GM23338 (cell line): ENCODE results near the gene TSPAN3. TPM values are rescaled to one million over a fixed set of nuclear protein-coding genes. Genes with fewer than 3 reads are reported as not detected.

Source experiments
- ATAC-seq: fragments of 200-7000 bp; cut with Tn5 transposase; 3 replicates; pipeline ENCODE4 v1.9.1; 2020
- DNase-seq: peaks from one replicate; pipeline ENCODE4 v3.0.0-alpha.2; 2015; ENCODE audit warnings: low spot score
- H2AFZ ChIP-seq: fragments of 200-600 bp; sonication (generic); 2 replicates; pipeline ENCODE4 v1.8.0; 2016; ENCODE audit warnings: antibody characterized with exemption, mild to moderate bottlenecking, moderate library complexity
- H3F3A ChIP-seq: fragments of 200-600 bp; sonication (generic); replicated peaks from 2 replicates; pipeline ENCODE4 v1.8.0; 2017; ENCODE audit warnings: antibody characterized with exemption, mixed run types, low read depth
- H3K27ac ChIP-seq: fragments of 200-600 bp; sonication (generic); 2 replicates; pipeline ENCODE4 v1.6.1; 2016; ENCODE audit warnings: low read depth
- H3K27me3 ChIP-seq: fragments of 200-600 bp; sonication (generic); 2 replicates; pipeline ENCODE4 v1.8.0; 2016; ENCODE audit warnings: mild to moderate bottlenecking, mixed run types, moderate library complexity; ENCODE audit not compliant: insufficient read depth
- H3K36me3 ChIP-seq: fragments of 200-600 bp; sonication (generic); 2 replicates; pipeline ENCODE4 v1.8.0; 2016; ENCODE audit warnings: mild to moderate bottlenecking; ENCODE audit not compliant: insufficient read depth
- H3K4me1 ChIP-seq: fragments of 200-600 bp; sonication (generic); 2 replicates; pipeline ENCODE4 v1.8.0; 2016; ENCODE audit warnings: mild to moderate bottlenecking, moderate library complexity; ENCODE audit not compliant: insufficient read depth
- H3K4me2 ChIP-seq: fragments of 200-600 bp; sonication (generic); 2 replicates; pipeline ENCODE4 v1.7.1; 2017; ENCODE audit warnings: mixed run types
- H3K4me3 ChIP-seq: fragments of 200-600 bp; sonication (generic); 2 replicates; pipeline ENCODE4 v1.6.1; 2016; ENCODE audit warnings: mixed run types
- H3K79me2 ChIP-seq: fragments of 200-600 bp; sonication (generic); replicated peaks from 2 replicates; pipeline ENCODE4 v1.8.0; 2017; ENCODE audit warnings: mild to moderate bottlenecking; ENCODE audit not compliant: insufficient read depth
- H3K9me2 ChIP-seq: fragments of 200-600 bp; sonication (generic); 2 replicates; pipeline ENCODE4 v1.8.0; 2017; ENCODE audit not compliant: insufficient read depth
- H4K20me1 ChIP-seq: fragments of 200-600 bp; sonication (generic); replicated peaks from 2 replicates; pipeline ENCODE4 v1.8.0; 2017; ENCODE audit warnings: mild to moderate bottlenecking; ENCODE audit not compliant: insufficient read depth
- H3K27ac Mint-ChIP-seq: 2 replicates; pipeline ENCODE4 v1.8.0; 2020; ENCODE audit warnings: inconsistent platforms, mild to moderate bottlenecking, moderate library complexity, mixed read lengths
- H3K27me3 Mint-ChIP-seq: 3 replicates; pipeline ENCODE4 v1.8.0; 2022; ENCODE audit warnings: low read depth, mild to moderate bottlenecking, moderate library complexity, mixed read lengths, inconsistent platforms; ENCODE audit not compliant: insufficient read depth, poor library complexity
- H3K36me3 Mint-ChIP-seq: 3 replicates; pipeline ENCODE4 v1.8.0; 2021; ENCODE audit warnings: low read depth, mild to moderate bottlenecking, inconsistent platforms, moderate library complexity, mixed read lengths
- H3K4me1 Mint-ChIP-seq: 3 replicates; pipeline ENCODE4 v1.8.0; 2020; ENCODE audit warnings: mild to moderate bottlenecking, inconsistent platforms, mixed read lengths
- H3K4me3 Mint-ChIP-seq: 3 replicates; pipeline ENCODE4 v1.8.0; 2021; ENCODE audit warnings: moderate library complexity, mild to moderate bottlenecking, inconsistent platforms, mixed read lengths
- H3K9me3 Mint-ChIP-seq: 3 replicates; pipeline ENCODE4 v1.8.0; 2020; ENCODE audit warnings: moderate library complexity, mild to moderate bottlenecking, inconsistent platforms, mixed read lengths
- CREB1 ChIP-seq: fragments of 250-450 bp; sonication (Bioruptor Pico); IDR thresholded peaks from 2 replicates; pipeline ENCODE4 v1.5.0; 2020; ENCODE audit warnings: low read depth, mild to moderate bottlenecking, moderate library complexity
- EZH2 ChIP-seq: fragments of 200-600 bp; sonication (generic); IDR thresholded peaks from one replicate; pipeline ENCODE4 v1.8.0; 2017; ENCODE audit warnings: antibody characterized with exemption, mild to moderate bottlenecking, low read depth; ENCODE audit not compliant: unreplicated experiment
- EZH2phosphoT487 ChIP-seq: fragments of 200-600 bp; sonication (generic); IDR thresholded peaks from one replicate; pipeline ENCODE4 v1.8.1; 2018; ENCODE audit warnings: antibody characterized with exemption; ENCODE audit not compliant: unreplicated experiment
- JUNB ChIP-seq: IDR thresholded peaks from one replicate; pipeline ENCODE4 v1.6.1; 2016; ENCODE audit warnings: antibody characterized with exemption; ENCODE audit not compliant: unreplicated experiment
- NANOG ChIP-seq: IDR thresholded peaks from 2 replicates; pipeline ENCODE4 v1.6.1; 2016; ENCODE audit warnings: antibody characterized with exemption, borderline replicate concordance
- POLR2AphosphoS5 ChIP-seq: IDR thresholded peaks from 2 replicates; pipeline ENCODE4 v1.6.1; 2016; ENCODE audit warnings: antibody characterized with exemption, low read depth
- STAT1 ChIP-seq: IDR thresholded peaks from one replicate; pipeline ENCODE4 v1.6.1; 2016; ENCODE audit warnings: antibody characterized with exemption; ENCODE audit not compliant: unreplicated experiment
- ZNF462 ChIP-seq: fragments of 250-450 bp; sonication (Bioruptor Pico); IDR thresholded peaks from 2 replicates; pipeline ENCODE4 v1.5.0; 2020; ENCODE audit warnings: mild to moderate bottlenecking, moderate library complexity
- polyA plus RNA-seq: library from polyadenylated mRNA; unstranded; fragments of >200 nt; fragmentation: Nextera tagmentation; extraction: Ambion mirVana; gene quantifications from 2 replicates; pipeline ENCODE4 v1.2.1, GENCODE V29; 2016
- total RNA-seq: library from RNA; depleted of rRNA; stranded (reverse); fragments of >200 nt; shearing (Covaris generic); gene quantifications from 2 replicates; pipeline ENCODE4 v1.2.3, GENCODE V29; 2014
- TF ChIP-seq, protein P1 (sequence below): IDR thresholded peaks from 2 replicates; pipeline ENCODE4 v1.6.1; 2016; ENCODE audit warnings: antibody characterized with exemption

TSPAN3 gene
- total and polyA plus RNA-seq, 2 experiments from 2014 or later: 72.5 to 159 TPM

DNA sequence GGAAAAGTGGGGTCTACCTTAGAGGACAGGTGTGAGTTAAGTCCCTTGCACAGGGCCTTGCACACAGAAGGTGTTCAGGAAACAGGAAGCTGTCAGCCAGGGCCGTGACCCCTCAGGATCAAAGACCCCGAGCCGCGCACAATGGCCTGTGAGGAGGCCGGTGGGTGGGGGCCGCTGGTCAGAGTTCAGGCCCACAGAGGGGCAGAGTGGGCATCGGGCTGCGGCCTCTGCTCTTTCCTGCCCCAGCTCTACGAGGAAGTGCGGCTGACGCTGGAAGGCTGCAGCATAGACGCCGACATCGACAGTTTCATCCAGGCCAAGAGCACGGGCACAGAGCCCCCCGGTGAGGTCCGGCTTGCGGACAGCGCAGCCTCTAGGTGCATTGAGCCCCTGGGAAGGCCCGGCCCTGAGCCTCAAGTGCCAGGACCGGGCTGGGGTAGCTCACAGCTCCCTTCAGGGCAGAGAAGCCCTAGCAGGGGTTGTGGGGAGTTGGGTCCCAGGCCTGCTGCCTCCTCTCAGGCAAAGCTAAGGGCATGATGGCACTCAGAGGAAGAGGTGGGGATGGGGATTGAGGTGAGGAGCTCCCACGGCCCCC, 38.8 kb downstream of the TSPAN3 start (continued):
- no peak for TF ChIP-seq ZNF462 (CRISPR knock-in tag)
- TF ChIP-seq CREB1: no peak
- no peak for TF ChIP-seq NANOG
- no peak for TF ChIP-seq POLR2AphosphoS5
- TF ChIP-seq, protein P1, sequence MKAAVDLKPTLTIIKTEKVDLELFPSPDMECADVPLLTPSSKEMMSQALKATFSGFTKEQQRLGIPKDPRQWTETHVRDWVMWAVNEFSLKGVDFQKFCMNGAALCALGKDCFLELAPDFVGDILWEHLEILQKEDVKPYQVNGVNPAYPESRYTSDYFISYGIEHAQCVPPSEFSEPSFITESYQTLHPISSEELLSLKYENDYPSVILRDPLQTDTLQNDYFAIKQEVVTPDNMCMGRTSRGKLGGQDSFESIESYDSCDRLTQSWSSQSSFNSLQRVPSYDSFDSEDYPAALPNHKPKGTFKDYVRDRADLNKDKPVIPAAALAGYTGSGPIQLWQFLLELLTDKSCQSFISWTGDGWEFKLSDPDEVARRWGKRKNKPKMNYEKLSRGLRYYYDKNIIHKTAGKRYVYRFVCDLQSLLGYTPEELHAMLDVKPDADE: no peak

DNA sequence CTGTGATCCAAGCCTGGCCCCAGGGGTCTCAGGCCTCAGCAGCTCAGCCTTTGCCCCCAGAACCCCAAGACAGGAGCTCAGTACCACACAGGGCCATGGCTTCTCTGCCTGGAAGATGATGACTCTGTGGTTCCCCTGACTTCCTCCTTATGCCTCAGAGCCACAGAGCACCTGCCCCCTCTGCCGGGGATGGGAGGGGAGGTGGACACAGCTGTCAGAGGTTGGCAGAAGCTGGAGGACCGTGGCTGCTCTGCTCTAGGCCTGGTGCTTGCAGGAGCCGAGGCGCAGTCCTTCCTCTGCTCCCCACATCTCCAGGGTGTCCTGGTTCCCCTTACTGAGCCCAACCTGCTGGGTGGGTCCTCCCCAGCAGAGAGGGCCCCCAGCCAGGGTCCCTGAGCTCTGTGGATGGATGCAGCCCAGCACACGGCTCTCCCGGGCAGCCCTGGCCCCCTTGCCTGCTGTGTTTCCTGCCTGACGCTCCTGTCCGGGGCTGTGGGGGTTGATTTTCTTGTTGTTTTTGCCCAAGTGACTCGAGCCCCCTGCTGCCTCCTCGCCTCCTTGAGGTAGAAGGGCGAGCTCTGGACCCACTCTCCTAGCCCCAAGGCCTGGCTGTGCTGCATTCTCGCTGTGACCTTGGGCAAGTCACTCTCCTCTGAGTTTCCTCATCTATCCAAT, 39.4 kb downstream of the TSPAN3 start:
- 0 out of 2 replicates have a peak, but pooled peaks cover 4% of the 10 kb centered on the region for H3K27me3 ChIP-seq
- peaks cover 31% of the 10 kb centered on the region for H3K27me3 Mint-ChIP-seq
- ATAC-seq: no peak
- no peak overlapping the region for H2AFZ ChIP-seq
- H3K9me3 Mint-ChIP-seq: peaks cover 3% of the 10 kb centered on the region; the same call in 2 of the 3 replicates
- H3K4me1 ChIP-seq: no peaks in the 10 kb centered on the region; the same call in 1 of the 2 replicates
- no peak overlapping the region for H3K27ac ChIP-seq
- no peaks in the 10 kb centered on the region for H3K36me3 ChIP-seq
- no peak overlapping the region for H3K4me2 ChIP-seq
- no peak overlapping the region for H3K4me3 Mint-ChIP-seq
- H3K9me2 ChIP-seq: no peaks in the 10 kb centered on the region
- TF ChIP-seq CREB1: no peak
- TF ChIP-seq EZH2: no peak
- TF ChIP-seq NANOG: no peak
- TF ChIP-seq STAT1: no peak
- TF ChIP-seq POLR2AphosphoS5: no peak
- no peak for TF ChIP-seq EZH2phosphoT487
- TF ChIP-seq JUNB: no peak
- no peaks in the 10 kb centered on the region for H3F3A ChIP-seq
- DNase-seq: no peak
- H3K4me3 ChIP-seq: no peak overlapping the region
- H3K27ac Mint-ChIP-seq: no peak overlapping the region
- no peaks in the 10 kb centered on the region for H4K20me1 ChIP-seq
- H3K4me1 Mint-ChIP-seq: peaks cover 14% of the 10 kb centered on the region
- no peaks in the 10 kb centered on the region for H3K79me2 ChIP-seq
- 0 out of 3 replicates have a peak, but pooled peaks cover 6% of the 10 kb centered on the region for H3K36me3 Mint-ChIP-seq
